Activated naive CD8-positive, alpha-beta T cell treated with anti-CD3 and anti-CD28 coated beads for 36 hours (primary cell): ENCODE measurements around the gene TSHZ2. TPM values are rescaled to one million over a fixed set of nuclear protein-coding genes. Genes with fewer than 3 reads are reported as not detected.

Source experiments
- DNase-seq: peaks from one replicate; pipeline ENCODE4 v3.0.0; 2021
- H3K27ac Mint-ChIP-seq: one replicate; pipeline ENCODE4 v1.8.0; 2022; ENCODE audit warnings: mild to moderate bottlenecking, moderate library complexity, mixed read lengths
- H3K27me3 Mint-ChIP-seq: one replicate; pipeline ENCODE4 v1.8.0; 2022; ENCODE audit warnings: mild to moderate bottlenecking, mixed read lengths
- H3K36me3 Mint-ChIP-seq: one replicate; pipeline ENCODE4 v1.8.0; 2021; ENCODE audit warnings: mild to moderate bottlenecking, mixed read lengths
- H3K4me1 Mint-ChIP-seq: one replicate; pipeline ENCODE4 v1.8.0; 2021; ENCODE audit warnings: mixed read lengths
- H3K4me3 Mint-ChIP-seq: one replicate; pipeline ENCODE4 v1.8.0; 2022; ENCODE audit warnings: mild to moderate bottlenecking, moderate library complexity, mixed read lengths
- H3K9me3 Mint-ChIP-seq: one replicate; pipeline ENCODE4 v1.8.0; 2022; ENCODE audit warnings: mixed read lengths
- total RNA-seq, 2 experiments: library from RNA; stranded (reverse); gene quantifications; one replicate each; pipeline ENCODE4 v1.2.3, GENCODE V29; 2021

The TSHZ2 gene
- total RNA-seq, 2 experiments from 2014 or later: 0.54 to 0.74 TPM

DNA sequence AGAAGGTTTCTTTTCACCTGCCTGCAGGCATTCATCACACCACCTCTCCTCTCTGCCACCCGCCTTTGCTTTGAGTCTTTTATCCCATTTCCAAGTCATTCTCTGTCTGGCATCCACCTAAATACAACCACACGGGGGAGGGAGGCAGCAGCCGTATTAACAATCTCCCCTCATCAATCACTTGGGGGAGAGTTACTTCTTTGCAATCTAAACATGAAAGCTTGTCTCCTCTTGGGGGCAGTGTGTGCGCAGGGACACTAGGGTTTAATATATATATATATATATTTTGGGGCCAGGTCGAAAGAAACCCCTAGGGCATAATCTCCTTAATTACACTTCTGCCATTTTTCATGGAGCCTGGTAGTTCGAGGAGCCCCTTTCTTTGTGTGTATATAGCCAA is 214.5 kb downstream of the TSHZ2 start:
- no peaks in the 10 kb centered on the region for H3K36me3 Mint-ChIP-seq
- H3K27ac Mint-ChIP-seq: no peak overlapping the region
- H3K9me3 Mint-ChIP-seq: no peaks in the 10 kb centered on the region
- H3K4me1 Mint-ChIP-seq: peaks cover 2% of the 10 kb centered on the region
- no peak for DNase-seq
- H3K4me3 Mint-ChIP-seq: no peak overlapping the region
- H3K27me3 Mint-ChIP-seq: no peaks in the 10 kb centered on the region

DNA sequence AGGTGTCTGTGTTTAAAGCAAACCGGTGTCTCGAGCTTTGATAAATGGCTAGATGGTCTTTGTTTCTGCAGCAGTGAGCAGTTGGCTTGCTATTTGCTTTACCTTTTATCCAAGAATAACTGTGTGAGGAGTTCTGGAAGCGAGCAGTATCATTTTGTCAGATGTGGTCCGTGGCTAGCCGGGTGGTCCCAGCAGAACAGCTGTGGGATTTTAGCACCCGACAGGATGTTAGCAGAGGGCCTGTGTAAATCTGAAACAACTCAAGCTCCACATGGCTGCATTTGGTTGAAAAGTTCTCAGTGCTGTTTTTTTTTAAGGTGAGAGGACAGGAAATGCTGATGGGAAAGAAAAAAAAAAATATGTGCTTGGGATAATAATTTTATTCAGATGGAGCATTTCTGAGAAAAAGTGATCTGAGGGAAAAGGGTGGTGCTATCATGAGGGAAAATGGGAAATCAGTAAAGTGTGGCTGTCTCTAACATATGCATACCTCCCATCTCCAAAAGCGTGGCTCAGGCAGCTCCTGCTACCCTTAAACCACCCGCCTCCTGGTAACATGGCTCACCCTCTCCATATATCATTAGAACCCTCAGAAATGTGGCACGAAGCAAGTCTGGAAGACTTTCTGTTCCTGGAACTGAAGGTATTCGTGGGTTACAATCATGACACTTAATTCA is 215.4 kb downstream of the TSHZ2 start:
- peaks cover under 1% of the 10 kb centered on the region for H3K36me3 Mint-ChIP-seq
- H3K4me1 Mint-ChIP-seq: peaks cover 2% of the 10 kb centered on the region
- no peak for DNase-seq
- peaks cover 5% of the 10 kb centered on the region for H3K27me3 Mint-ChIP-seq
- H3K27ac Mint-ChIP-seq: no peak overlapping the region
- no peaks in the 10 kb centered on the region for H3K9me3 Mint-ChIP-seq
- no peak overlapping the region for H3K4me3 Mint-ChIP-seq

DNA sequence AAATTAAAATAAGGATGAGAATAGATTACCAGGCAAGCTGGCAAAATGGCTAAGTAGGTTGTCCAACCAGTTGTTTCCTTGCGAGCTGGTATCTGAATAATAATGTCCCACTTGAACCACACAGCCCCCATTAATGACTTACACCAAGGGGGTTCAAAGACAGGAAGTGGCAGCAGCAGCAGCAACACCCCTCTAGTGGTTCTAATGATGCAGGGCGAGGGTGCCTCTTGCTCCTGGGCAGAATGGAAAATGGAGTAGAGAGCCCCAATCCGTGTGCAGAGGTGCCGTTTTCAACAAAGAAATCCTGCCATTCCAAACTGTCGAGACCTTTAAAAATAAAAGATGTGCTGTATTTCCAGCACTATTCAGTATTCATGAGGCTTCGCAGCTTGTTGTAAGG is 218.1 kb downstream of the TSHZ2 start:
- no peaks in the 10 kb centered on the region for H3K9me3 Mint-ChIP-seq
- peaks cover 9% of the 10 kb centered on the region for H3K27me3 Mint-ChIP-seq
- H3K27ac Mint-ChIP-seq: no peak overlapping the region
- peaks cover 2% of the 10 kb centered on the region for H3K4me1 Mint-ChIP-seq
- H3K36me3 Mint-ChIP-seq: peaks cover 3% of the 10 kb centered on the region
- H3K4me3 Mint-ChIP-seq: no peak overlapping the region
- DNase-seq: no peak

DNA sequence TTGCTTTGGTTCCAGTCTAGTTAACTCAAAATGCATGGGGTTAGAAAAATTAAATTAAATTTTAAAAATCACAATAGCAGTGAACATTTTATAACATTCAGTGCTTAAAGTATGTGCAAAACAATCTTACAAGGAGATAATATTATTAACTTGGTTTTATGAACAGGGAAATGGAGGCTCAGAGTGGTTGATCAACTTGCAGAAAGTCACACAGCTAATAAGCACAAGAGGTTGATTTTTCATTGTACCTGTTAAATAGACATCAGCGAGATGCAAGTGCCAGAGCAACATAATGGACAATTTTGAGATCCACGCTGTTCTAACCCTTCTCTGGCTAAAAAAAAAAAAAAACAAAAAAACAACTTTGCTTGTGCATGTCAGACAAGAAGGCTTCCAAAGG is 219.8 kb downstream of the TSHZ2 start:
- no peak for DNase-seq
- no peak overlapping the region for H3K27ac Mint-ChIP-seq
- H3K36me3 Mint-ChIP-seq: peaks cover 3% of the 10 kb centered on the region
- H3K4me1 Mint-ChIP-seq: peaks cover 2% of the 10 kb centered on the region
- no peak overlapping the region for H3K4me3 Mint-ChIP-seq
- no peaks in the 10 kb centered on the region for H3K9me3 Mint-ChIP-seq
- peaks cover 12% of the 10 kb centered on the region for H3K27me3 Mint-ChIP-seq

DNA sequence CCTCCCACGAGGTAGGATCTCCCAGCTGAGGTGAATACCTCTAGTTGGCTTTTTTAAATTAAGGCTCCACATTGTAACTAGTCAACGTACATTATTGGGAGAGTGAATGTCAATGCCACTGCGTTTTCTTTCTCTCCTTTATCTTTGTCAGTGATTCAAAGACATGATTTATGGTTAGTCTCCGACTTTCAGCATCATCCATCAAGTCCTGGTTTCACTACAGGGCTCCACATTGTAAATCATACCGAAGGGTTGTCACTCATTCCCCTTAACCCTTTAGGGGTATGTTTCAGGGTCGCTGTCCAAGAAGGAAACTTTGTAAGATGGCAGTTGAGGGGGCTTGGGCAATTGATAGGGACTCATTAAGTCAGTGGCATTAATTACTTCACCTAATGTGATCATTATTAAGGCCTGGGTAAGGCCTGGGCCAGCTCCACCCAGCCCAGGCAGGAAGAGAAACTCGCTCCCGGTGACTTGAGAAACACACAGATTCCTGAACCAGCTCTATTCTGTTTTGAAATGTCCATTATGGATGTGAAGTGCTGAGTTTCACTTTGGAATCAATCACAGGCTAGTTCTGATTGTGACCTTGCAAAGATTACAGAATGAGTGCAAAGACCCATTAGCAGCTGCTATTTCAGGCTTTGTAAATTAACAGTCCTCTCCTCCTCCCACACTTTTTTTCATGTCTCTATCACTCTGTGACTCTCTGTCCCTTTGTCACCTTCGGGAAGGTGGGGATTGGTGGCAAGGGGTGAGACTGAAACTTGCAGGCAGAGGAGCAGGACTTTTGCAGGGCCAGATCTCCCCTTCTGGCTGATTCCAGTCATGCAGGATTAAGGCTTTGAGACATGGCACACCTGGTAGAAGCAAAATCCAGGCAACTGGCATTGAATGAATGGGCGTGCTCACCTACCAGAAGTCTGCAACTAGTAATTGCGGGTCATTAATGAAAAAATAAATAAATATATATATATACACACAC is 222.4 kb downstream of the TSHZ2 start:
- no peak for DNase-seq
- H3K4me1 Mint-ChIP-seq: peaks cover 2% of the 10 kb centered on the region
- no peak overlapping the region for H3K4me3 Mint-ChIP-seq
- H3K27ac Mint-ChIP-seq: no peak overlapping the region
- peaks cover 12% of the 10 kb centered on the region for H3K27me3 Mint-ChIP-seq
- peaks cover 3% of the 10 kb centered on the region for H3K36me3 Mint-ChIP-seq
- no peaks in the 10 kb centered on the region for H3K9me3 Mint-ChIP-seq

DNA sequence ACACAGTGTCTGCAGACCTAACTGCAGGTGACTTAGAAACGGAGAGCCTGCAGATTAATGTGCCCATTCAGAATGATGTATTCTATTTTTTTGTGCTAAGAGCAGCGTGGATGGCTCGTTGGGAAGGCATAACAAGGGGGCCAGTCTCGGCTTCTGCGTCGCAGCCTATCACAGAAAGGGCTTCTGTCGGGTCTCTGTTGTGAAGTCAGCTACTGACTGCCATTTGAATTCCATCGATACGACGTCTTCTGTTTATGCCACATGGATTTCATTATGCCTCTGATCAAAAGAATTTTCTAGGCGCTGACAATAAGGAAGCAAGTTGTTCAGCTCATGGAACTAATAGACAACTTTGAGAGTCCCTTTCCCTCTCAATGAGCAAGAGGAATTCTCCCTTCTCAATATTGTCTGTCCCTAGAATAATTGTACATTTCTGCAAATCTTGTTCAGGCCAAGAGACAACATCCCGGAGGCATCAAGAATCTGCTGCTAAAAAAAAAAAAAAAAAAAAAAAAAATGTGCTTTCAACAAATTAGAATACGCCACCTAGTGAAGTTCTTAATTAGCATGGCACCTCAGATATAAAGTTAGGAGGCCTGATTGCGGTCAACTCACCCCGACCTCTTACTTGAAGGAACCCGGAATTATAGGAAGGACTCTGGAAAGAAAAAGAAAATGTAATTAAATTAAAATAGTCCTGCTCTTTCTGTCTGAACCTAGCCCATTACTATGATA is 223.9 kb downstream of the TSHZ2 start:
- peaks cover 3% of the 10 kb centered on the region for H3K36me3 Mint-ChIP-seq

DNA sequence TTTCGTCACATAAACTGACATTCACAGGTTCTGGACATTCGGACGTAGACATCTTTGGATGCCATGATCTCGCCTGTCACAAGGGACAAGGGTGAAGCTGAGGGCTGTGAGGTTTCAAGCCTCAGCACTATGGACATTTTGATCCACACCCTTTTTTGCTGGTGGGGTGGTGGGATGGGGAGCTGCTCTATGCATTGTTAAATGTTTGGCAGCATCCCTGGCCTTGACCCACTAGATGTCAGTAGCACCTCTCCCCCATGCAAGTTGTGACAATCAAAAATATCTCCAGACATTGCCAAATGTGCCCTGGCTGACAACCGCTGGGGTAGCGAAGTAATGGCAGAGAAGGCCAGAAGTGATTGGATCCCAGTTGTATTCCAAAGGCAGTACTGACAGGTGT is 229.4 kb downstream of the TSHZ2 start:
- Mint-ChIP-seq H3K9me3 (no peaks in the 10 kb centered on the region), H3K27me3 (peaks cover 6% of the 10 kb centered on the region), H3K27ac (no peak overlapping the region), H3K4me1 (peaks cover 2% of the 10 kb centered on the region), H3K36me3 (no peaks in the 10 kb centered on the region), H3K4me3 (no peak overlapping the region)
- no peak for DNase-seq

More for the DNA sequence above, 223.9 kb downstream of the TSHZ2 start:
- Mint-ChIP-seq H3K27me3 (peaks cover 12% of the 10 kb centered on the region), H3K4me3 (no peak overlapping the region), H3K4me1 (no peaks in the 10 kb centered on the region), H3K9me3 (no peaks in the 10 kb centered on the region), H3K27ac (no peak overlapping the region)
- DNase-seq: no peak

DNA sequence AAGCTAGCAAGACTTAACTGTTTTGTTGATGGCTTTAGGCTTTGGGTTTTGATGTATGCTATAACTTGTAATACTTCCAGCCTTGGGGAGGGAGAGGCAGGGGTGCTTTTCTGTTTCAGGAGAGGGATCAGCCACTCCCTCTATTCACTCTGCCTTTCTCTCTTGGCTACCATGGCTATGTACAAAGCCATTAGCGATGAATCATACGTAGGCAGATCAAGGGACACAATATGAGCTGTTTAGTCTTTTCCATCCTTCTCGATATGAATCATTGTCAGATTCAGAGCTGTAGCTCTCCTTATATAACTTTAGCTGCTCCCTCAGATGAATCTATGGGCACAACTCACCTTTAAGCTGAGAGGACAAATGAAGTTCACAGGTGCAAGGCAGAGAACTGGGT is 230.6 kb downstream of the TSHZ2 start:
- Mint-ChIP-seq H3K4me3 (no peak overlapping the region), H3K4me1 (peaks cover 2% of the 10 kb centered on the region), H3K27ac (no peak overlapping the region), H3K27me3 (peaks cover 6% of the 10 kb centered on the region), H3K36me3 (no peaks in the 10 kb centered on the region), H3K9me3 (no peaks in the 10 kb centered on the region)
- no peak for DNase-seq

DNA sequence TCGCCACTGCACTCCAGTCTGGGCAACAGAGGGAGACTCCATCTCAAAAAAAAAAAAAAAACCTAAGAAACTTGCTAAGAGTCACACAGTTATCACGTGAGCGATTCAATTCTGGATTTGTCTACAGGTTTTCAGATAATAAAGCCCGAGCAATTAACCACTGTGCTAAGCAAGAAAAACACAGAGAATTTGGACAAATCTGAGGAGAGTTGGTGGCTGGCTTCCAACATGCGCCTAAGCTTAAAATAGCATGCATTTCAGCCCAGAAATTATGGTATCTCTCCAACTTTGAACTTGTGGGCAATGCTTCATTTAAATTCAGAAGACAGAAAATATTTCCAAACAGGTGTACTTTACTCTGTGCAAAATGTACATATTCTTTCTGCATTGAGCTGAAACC is 232.9 kb downstream of the TSHZ2 start:
- Mint-ChIP-seq H3K9me3 (no peaks in the 10 kb centered on the region), H3K36me3 (no peaks in the 10 kb centered on the region), H3K4me3 (no peak overlapping the region), H3K27ac (no peak overlapping the region), H3K4me1 (peaks cover 13% of the 10 kb centered on the region), H3K27me3 (peaks cover 6% of the 10 kb centered on the region)
- no peak for DNase-seq

DNA sequence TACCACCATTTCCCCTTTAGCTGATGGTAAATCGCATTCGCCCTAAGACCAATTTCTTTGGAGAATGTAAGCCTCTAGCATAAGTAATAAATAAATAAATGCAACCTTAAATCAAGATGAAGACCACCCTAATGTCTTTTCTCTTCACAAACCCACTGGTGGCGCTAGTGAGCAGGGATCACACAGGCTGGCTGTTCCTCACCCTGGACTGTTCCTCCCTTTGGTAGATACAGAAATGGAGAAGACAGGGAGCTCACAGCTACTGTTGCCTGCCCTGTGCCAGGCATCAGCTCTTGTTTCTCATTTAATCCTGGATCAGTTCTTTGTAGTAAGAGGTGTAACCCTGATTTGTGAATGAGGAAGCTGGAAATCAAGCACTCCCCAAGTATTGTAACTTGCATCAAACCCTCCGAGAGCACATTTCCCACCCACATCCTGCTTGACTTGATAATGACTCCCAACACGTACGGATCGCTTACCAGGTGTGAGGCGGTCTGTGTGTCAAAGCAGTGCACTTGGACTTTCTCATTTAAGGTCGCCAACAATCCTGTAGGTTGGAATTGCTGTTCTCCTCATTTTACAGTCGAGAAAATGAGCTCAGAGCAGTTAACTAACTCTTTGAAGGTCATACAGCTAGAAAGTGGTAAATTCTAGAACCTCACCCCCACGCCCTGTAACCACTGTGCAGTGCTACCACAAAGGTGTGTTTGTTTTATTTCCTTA is 236.1 kb downstream of the TSHZ2 start:
- DNase-seq: peak; percentile 22

DNA sequence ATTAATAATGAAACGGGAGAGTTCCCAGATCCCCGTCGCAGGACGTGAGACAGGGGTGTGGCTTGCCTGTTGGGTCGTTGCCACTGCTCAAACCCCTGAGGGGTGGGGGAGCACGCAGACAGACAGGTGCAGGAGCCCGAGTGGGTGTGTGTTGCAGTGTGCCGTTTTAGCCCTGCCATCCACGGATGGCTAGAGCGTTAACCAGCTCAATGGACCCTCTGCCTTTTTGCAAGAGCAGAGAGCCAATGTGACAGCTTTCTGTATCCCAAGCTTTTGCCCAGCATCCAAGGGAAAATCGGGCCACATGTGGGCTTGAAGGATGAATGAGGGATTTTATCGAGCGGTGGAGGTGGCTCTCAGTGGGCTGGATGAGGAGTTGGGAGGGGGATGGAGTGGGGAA is 237.9 kb downstream of the TSHZ2 start:
- H3K27ac Mint-ChIP-seq: no peak overlapping the region
- peaks cover 14% of the 10 kb centered on the region for H3K4me1 Mint-ChIP-seq
- H3K36me3 Mint-ChIP-seq: no peaks in the 10 kb centered on the region
- H3K4me3 Mint-ChIP-seq: no peak overlapping the region
- no peaks in the 10 kb centered on the region for H3K27me3 Mint-ChIP-seq
- DNase-seq: no peak
- H3K9me3 Mint-ChIP-seq: no peaks in the 10 kb centered on the region

More for the DNA sequence above, 236.1 kb downstream of the TSHZ2 start:
- Mint-ChIP-seq H3K4me3 (peak overlapping the region; percentile 32), H3K27ac (peak overlapping the region; percentile 39), H3K36me3 (no peaks in the 10 kb centered on the region), H3K4me1 (peaks cover 11% of the 10 kb centered on the region), H3K27me3 (no peaks in the 10 kb centered on the region), H3K9me3 (no peaks in the 10 kb centered on the region)

DNA sequence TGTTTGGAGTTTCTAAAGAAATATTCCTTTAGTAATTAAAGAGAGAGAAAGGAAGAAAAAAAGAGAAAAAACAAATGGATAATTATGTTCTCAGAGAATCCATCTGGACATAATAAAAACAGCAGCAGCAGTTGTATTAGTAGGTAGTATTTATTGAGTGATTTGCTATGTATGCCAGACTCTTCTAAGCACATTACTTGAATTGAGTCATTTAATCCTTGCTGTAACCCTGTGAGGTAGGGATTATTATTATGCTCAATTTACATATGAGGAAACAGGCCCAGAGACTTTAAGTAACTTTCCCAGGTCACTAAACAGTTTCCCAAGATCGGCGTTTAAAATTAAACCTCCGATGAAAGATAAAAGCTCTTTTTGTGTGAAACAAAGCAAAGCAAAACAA is 238.8 kb downstream of the TSHZ2 start:
- Mint-ChIP-seq H3K4me1 (peaks cover 17% of the 10 kb centered on the region), H3K27me3 (no peaks in the 10 kb centered on the region), H3K4me3 (no peak overlapping the region), H3K27ac (no peak overlapping the region), H3K36me3 (no peaks in the 10 kb centered on the region), H3K9me3 (no peaks in the 10 kb centered on the region)
- DNase-seq: no peak

DNA sequence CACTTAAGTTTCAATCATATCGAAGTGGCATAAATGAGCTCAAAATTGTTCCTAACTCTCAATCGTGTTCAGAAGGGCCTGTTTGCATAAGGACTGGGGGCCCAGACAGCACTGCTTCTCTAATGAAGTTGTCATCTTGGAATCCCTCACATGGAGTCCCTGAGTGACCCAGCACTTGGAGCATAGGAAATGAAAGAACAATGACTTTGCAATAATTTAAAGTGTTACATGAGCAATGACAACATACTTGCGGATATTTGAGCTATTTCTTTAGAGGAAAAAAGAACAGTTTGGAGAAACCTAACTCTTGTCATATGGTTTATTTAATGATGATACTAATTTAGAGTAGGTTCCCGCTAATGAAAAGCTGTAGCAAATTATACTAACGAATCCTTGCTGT is 239.9 kb downstream of the TSHZ2 start:
- H3K9me3 Mint-ChIP-seq: no peaks in the 10 kb centered on the region
- peaks cover 6% of the 10 kb centered on the region for H3K27me3 Mint-ChIP-seq
- no peak overlapping the region for H3K4me3 Mint-ChIP-seq
- no peaks in the 10 kb centered on the region for H3K36me3 Mint-ChIP-seq
- no peak overlapping the region for H3K27ac Mint-ChIP-seq
- H3K4me1 Mint-ChIP-seq: peaks cover 21% of the 10 kb centered on the region
- DNase-seq: no peak

DNA sequence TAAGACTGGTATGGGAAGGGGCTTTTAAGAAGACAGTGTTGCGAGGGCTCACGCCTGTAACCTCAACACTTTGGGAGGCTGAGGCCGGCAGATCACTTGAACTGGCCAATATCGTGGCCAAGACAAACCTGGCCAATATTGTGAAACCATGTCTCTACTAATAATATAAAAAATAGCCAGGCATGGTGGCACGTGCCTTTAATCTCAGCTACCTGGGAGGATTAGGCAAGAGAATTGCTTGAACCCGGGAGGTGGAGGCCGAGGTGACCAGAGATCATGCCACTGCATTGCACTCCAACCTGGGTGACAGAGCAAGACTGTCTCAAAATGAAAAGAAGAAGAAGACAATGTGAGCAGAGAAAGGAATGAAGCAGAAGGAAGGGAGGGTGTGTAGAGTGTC is 242.2 kb downstream of the TSHZ2 start:
- H3K4me3 Mint-ChIP-seq: no peak overlapping the region
- H3K27me3 Mint-ChIP-seq: peaks cover 8% of the 10 kb centered on the region
- H3K27ac Mint-ChIP-seq: no peak overlapping the region
- no peaks in the 10 kb centered on the region for H3K9me3 Mint-ChIP-seq
- no peaks in the 10 kb centered on the region for H3K36me3 Mint-ChIP-seq
- no peak for DNase-seq
- peaks cover 14% of the 10 kb centered on the region for H3K4me1 Mint-ChIP-seq
